WTC11 (cell line): ENCODE measurements around the gene LYG1.

ENCODE experiments used
- ELF4 ChIP-seq: sonication (generic); formaldehyde crosslinking; IDR thresholded peaks from 2 replicates; pipeline ENCODE4 v1.8.1; 2022; ENCODE audit warnings: low read depth, mild to moderate bottlenecking, moderate library complexity, missing genetic modification reagents
- ESRRA ChIP-seq: sonication (generic); formaldehyde crosslinking; IDR thresholded peaks from 2 replicates; pipeline ENCODE4 v1.8.1; 2022; ENCODE audit warnings: mild to moderate bottlenecking, missing genetic modification reagents, borderline replicate concordance
- FOXJ3 ChIP-seq: sonication (generic); formaldehyde crosslinking; IDR thresholded peaks from 2 replicates; pipeline ENCODE4 v1.9.0; 2021; ENCODE audit warnings: missing genetic modification reagents, mild to moderate bottlenecking, borderline replicate concordance
- FOXP1 ChIP-seq: sonication (generic); formaldehyde crosslinking; IDR thresholded peaks from 2 replicates; pipeline ENCODE4 v1.8.0; 2022; ENCODE audit warnings: missing genetic modification reagents, mild to moderate bottlenecking, moderate library complexity, borderline replicate concordance
- GABPB1 ChIP-seq: sonication (generic); formaldehyde crosslinking; IDR thresholded peaks from 2 replicates; pipeline ENCODE4 v1.8.1; 2023; ENCODE audit warnings: mild to moderate bottlenecking, missing genetic modification reagents
- OVOL2 ChIP-seq: fragments of 250-450 bp; sonication (Bioruptor Pico); IDR thresholded peaks from 2 replicates; pipeline ENCODE4 v1.9.0; 2021; ENCODE audit warnings: mild to moderate bottlenecking, borderline replicate concordance
- SMAD3 ChIP-seq: sonication (generic); formaldehyde crosslinking; IDR thresholded peaks from 2 replicates; pipeline ENCODE4 v1.8.0; 2022; ENCODE audit warnings: missing genetic modification reagents, mild to moderate bottlenecking, borderline replicate concordance
- TF ChIP-seq, protein P1 (sequence below): fragments of 200-600 bp; IDR thresholded peaks from 2 replicates; pipeline ENCODE4 v1.8.0; 2022; ENCODE audit warnings: antibody characterized with exemption
- TF ChIP-seq, protein P2 (sequence below): sonication (generic); formaldehyde crosslinking; IDR thresholded peaks from 2 replicates; pipeline ENCODE4 v1.8.0; 2023; ENCODE audit warnings: missing genetic modification reagents
- TF ChIP-seq, protein P3 (sequence below): sonication (generic); formaldehyde crosslinking; IDR thresholded peaks from 2 replicates; pipeline ENCODE4 v1.8.0; 2023; ENCODE audit warnings: missing genetic modification reagents, mild to moderate bottlenecking, borderline replicate concordance
- TF ChIP-seq, protein P4 (sequence below): fragments of 250-450 bp; sonication (Bioruptor Pico); IDR thresholded peaks from 2 replicates; pipeline ENCODE4 v1.9.0; 2021; ENCODE audit warnings: mild to moderate bottlenecking

DNA sequence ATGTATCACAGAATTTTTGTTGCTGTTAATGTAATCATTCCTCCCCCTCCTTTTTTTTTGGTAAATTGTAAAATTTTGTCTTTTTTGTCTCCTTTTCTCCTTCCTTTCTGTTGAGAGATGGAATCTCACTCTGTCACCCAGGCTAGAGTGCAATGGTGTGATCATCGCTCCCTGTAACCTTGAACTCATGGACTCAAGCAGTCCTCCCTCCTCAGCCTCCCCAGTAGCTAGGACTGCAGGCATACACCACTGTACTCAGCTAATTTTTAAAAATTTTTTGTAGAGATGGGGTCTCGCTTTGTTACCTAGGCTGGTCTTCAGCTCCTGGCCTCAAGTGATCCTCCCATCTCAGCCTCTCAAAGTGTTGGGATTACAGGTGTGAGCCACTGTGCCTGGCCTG is 41.5 kb upstream of the LYG1 start:
- TF ChIP-seq GABPB1 (CRISPR knock-in tag) (no peak), ELF4 (no peak), ESRRA (CRISPR knock-in tag) (no peak), SMAD3 (CRISPR knock-in tag) (no peak), OVOL2 (no peak), FOXP1 (no peak), FOXJ3 (CRISPR knock-in tag) (no peak)
- TF ChIP-seq, protein P1, sequence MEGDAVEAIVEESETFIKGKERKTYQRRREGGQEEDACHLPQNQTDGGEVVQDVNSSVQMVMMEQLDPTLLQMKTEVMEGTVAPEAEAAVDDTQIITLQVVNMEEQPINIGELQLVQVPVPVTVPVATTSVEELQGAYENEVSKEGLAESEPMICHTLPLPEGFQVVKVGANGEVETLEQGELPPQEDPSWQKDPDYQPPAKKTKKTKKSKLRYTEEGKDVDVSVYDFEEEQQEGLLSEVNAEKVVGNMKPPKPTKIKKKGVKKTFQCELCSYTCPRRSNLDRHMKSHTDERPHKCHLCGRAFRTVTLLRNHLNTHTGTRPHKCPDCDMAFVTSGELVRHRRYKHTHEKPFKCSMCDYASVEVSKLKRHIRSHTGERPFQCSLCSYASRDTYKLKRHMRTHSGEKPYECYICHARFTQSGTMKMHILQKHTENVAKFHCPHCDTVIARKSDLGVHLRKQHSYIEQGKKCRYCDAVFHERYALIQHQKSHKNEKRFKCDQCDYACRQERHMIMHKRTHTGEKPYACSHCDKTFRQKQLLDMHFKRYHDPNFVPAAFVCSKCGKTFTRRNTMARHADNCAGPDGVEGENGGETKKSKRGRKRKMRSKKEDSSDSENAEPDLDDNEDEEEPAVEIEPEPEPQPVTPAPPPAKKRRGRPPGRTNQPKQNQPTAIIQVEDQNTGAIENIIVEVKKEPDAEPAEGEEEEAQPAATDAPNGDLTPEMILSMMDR: no peak
- TF ChIP-seq, protein P2, sequence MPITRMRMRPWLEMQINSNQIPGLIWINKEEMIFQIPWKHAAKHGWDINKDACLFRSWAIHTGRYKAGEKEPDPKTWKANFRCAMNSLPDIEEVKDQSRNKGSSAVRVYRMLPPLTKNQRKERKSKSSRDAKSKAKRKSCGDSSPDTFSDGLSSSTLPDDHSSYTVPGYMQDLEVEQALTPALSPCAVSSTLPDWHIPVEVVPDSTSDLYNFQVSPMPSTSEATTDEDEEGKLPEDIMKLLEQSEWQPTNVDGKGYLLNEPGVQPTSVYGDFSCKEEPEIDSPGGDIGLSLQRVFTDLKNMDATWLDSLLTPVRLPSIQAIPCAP (CRISPR knock-in tag): no peak
- TF ChIP-seq, protein P3, sequence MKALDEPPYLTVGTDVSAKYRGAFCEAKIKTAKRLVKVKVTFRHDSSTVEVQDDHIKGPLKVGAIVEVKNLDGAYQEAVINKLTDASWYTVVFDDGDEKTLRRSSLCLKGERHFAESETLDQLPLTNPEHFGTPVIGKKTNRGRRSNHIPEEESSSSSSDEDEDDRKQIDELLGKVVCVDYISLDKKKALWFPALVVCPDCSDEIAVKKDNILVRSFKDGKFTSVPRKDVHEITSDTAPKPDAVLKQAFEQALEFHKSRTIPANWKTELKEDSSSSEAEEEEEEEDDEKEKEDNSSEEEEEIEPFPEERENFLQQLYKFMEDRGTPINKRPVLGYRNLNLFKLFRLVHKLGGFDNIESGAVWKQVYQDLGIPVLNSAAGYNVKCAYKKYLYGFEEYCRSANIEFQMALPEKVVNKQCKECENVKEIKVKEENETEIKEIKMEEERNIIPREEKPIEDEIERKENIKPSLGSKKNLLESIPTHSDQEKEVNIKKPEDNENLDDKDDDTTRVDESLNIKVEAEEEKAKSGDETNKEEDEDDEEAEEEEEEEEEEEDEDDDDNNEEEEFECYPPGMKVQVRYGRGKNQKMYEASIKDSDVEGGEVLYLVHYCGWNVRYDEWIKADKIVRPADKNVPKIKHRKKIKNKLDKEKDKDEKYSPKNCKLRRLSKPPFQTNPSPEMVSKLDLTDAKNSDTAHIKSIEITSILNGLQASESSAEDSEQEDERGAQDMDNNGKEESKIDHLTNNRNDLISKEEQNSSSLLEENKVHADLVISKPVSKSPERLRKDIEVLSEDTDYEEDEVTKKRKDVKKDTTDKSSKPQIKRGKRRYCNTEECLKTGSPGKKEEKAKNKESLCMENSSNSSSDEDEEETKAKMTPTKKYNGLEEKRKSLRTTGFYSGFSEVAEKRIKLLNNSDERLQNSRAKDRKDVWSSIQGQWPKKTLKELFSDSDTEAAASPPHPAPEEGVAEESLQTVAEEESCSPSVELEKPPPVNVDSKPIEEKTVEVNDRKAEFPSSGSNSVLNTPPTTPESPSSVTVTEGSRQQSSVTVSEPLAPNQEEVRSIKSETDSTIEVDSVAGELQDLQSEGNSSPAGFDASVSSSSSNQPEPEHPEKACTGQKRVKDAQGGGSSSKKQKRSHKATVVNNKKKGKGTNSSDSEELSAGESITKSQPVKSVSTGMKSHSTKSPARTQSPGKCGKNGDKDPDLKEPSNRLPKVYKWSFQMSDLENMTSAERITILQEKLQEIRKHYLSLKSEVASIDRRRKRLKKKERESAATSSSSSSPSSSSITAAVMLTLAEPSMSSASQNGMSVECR (CRISPR knock-in tag): no peak
- TF ChIP-seq, protein P4, sequence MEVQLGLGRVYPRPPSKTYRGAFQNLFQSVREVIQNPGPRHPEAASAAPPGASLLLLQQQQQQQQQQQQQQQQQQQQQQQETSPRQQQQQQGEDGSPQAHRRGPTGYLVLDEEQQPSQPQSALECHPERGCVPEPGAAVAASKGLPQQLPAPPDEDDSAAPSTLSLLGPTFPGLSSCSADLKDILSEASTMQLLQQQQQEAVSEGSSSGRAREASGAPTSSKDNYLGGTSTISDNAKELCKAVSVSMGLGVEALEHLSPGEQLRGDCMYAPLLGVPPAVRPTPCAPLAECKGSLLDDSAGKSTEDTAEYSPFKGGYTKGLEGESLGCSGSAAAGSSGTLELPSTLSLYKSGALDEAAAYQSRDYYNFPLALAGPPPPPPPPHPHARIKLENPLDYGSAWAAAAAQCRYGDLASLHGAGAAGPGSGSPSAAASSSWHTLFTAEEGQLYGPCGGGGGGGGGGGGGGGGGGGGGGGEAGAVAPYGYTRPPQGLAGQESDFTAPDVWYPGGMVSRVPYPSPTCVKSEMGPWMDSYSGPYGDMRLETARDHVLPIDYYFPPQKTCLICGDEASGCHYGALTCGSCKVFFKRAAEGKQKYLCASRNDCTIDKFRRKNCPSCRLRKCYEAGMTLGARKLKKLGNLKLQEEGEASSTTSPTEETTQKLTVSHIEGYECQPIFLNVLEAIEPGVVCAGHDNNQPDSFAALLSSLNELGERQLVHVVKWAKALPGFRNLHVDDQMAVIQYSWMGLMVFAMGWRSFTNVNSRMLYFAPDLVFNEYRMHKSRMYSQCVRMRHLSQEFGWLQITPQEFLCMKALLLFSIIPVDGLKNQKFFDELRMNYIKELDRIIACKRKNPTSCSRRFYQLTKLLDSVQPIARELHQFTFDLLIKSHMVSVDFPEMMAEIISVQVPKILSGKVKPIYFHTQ (CRISPR knock-in tag): no peak
